ENCODE data around the gene PTPRK. TPM values are rescaled to one million over a fixed set of nuclear protein-coding genes. Genes with fewer than 3 reads are reported as not detected.

The PTPRK gene
- total RNA-seq, 4 donors from 2014 or later, result 20.0 to 64.2 (median 36.6) TPM

- Histone ChIP-seq H3K27me3 (no peaks in the 10 kb centered on the region), H3K9me3 (no peaks in the 10 kb centered on the region), H3K4me3 (no peak overlapping the region), H3K27ac (no peak overlapping the region), H3K36me3 (no peaks in the 10 kb centered on the region), H3K4me1 (no peaks in the 10 kb centered on the region)
- DNase-seq, result no peak
- TF ChIP-seq POLR2A (IDR thresholded peaks at IDR 0.05) (no peak), CTCF (IDR thresholded peaks at IDR 0.05) (no peak)
- intact Hi-C loops (cut with DNase I; ENCODE audit: low total_unique reads), result no loop called here
These were observed 318.1 kb downstream of the PTPRK start for GRCh38 chr6:128202169-128202765.

GRCh38 chr6:128200789-128201188 is 319.6 kb downstream of the PTPRK start:
- Histone ChIP-seq H3K4me3 (no peak overlapping the region), H3K9me3 (no peaks in the 10 kb centered on the region), H3K36me3 (no peaks in the 10 kb centered on the region), H3K4me1 (no peaks in the 10 kb centered on the region), H3K27ac (no peak overlapping the region), H3K27me3 (no peaks in the 10 kb centered on the region)
- intact Hi-C loops (cut with DNase I; ENCODE audit: low total_unique reads), result no loop called here
- no peak for DNase-seq
- TF ChIP-seq POLR2A (IDR thresholded peaks at IDR 0.05) (no peak), CTCF (IDR thresholded peaks at IDR 0.05) (no peak)

DNA sequence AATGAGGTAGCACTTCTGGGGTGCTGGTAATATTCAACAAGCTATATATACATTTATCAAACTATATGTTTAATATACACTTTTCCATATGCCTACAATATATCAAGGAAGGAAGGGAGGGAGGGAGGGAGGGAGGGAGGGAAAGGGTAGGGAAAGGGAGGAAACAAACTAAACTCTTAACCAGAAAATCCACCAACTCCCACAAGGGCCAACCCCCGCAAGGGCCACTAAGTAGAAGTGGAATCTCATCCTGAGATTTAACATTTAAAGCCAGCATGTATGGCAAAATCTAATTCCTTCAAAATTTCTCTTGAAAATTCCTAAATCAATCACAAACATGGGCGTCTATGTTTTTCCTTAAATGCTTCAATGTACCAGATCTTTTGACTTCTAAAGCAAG is 320.9 kb downstream of the PTPRK start:
- H3K27me3 ChIP-seq, result no peaks in the 10 kb centered on the region
- no peak overlapping the region for H3K27ac ChIP-seq
- no peak for TF ChIP-seq POLR2A (IDR thresholded peaks at IDR 0.05)
- no peak for TF ChIP-seq CTCF (IDR thresholded peaks at IDR 0.05)
- no peaks in the 10 kb centered on the region for H3K9me3 ChIP-seq
- intact Hi-C loops (cut with DNase I; ENCODE audit: low total_unique reads), result no loop called here
- H3K4me1 ChIP-seq, result no peaks in the 10 kb centered on the region
- H3K36me3 ChIP-seq, result no peaks in the 10 kb centered on the region
- no peak overlapping the region for H3K4me3 ChIP-seq
- no peak for DNase-seq

- Histone ChIP-seq H3K4me3 (no peak overlapping the region), H3K36me3 (no peaks in the 10 kb centered on the region), H3K27ac (no peak overlapping the region), H3K27me3 (no peaks in the 10 kb centered on the region), H3K9me3 (no peaks in the 10 kb centered on the region), H3K4me1 (no peaks in the 10 kb centered on the region)
- TF ChIP-seq CTCF (IDR thresholded peaks at IDR 0.05) (no peak), POLR2A (IDR thresholded peaks at IDR 0.05) (no peak)
- no peak for DNase-seq
- intact Hi-C loops (cut with DNase I; ENCODE audit: low total_unique reads), result no loop called here
These were observed 327.4 kb downstream of the PTPRK start for GRCh38 chr6:128192972-128193371.

GRCh38 chr6:128188678-128189077 is 331.7 kb downstream of the PTPRK start:
- no peak overlapping the region for H3K27ac ChIP-seq
- H3K4me1 ChIP-seq, result no peaks in the 10 kb centered on the region
- H3K4me3 ChIP-seq, result no peak overlapping the region
- no peaks in the 10 kb centered on the region for H3K9me3 ChIP-seq
- H3K27me3 ChIP-seq, result no peaks in the 10 kb centered on the region
- TF ChIP-seq CTCF (IDR thresholded peaks at IDR 0.05), result no peak
- TF ChIP-seq POLR2A (IDR thresholded peaks at IDR 0.05), result no peak
- intact Hi-C loops (cut with DNase I; ENCODE audit: low total_unique reads), result no loop called here
- no peaks in the 10 kb centered on the region for H3K36me3 ChIP-seq
- DNase-seq, result no peak
